Activated CD8-positive, alpha-beta memory T cell treated with anti-CD3 and anti-CD28 coated beads, Interleukin-2, amount 50 U/mL, for 1 hour (primary cell): ENCODE data around the gene NHERF1.

Experiments
- DNase-seq: peaks from one replicate; pipeline ENCODE4 v3.0.0-alpha.2; 2020; ENCODE audit errors: extremely low read depth

The NHERF1 gene

GRCh38 chr17:74732042-74732867 lies 16.2 kb upstream of the NHERF1 start:
- DNase-seq = no peak

DNA sequence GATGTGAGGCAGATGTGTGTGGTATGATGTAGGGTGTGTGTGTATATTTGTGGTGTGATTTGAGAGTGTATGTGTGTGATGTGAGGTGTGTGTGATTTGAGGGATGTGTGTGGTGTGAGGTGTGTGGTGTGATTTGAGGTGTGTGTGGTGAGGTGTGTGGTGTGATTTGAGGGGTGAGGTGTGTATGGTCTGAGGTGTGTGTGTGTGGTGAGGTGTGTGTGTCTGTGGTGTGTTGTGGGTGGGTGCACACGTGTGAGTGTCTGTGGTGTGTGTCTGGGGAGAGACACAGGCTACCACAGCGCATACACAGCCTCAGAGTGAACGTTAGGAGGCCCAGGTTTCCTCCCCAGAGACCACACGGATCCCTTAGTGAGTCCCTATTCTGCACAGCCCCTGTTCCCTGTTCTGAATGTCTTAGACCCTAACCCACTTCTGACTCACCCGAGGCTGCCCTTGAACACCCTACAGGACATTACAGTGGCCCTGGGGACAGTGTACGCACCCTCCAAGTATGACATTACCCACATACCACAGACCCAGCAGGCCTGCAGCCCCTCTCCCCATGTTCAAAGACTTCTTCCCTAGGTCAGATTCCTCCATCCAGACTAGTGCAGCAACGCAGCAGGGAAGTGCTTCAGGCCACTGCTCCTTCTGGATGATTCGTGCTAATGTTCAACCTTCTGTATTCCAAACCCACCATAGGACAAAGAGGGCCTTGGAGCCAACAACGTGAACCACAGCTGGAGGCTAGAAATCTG lies 14.9 kb upstream of the NHERF1 start:
- DNase-seq = no peak

DNA sequence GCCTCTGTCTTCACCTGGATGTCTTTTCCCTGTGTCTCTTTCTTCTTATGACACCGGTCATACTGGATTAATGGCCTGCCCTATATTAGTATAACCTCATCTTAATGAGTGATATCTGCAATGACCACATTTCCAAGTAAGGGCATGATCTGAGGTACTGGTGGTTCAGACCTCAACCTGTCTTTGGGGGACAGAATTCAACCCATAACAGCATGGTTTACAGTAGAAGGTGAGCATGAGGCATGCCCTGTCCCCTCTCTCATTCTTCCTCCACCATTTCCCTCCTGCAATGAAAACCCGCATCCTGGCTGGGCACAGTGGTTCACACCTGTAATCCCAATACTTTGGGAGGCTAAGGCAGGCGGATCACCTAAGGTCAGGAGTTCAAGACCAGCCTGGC lies 14.2 kb upstream of the NHERF1 start:
- DNase-seq = no peak

- DNase-seq = no peak
Measured at GRCh38 chr17:74736513-74737298, 11.7 kb upstream of the NHERF1 start, which contains the start of gene RAB37. Gene RAB37, plus strand, starts transcription at chr17:74737256. Its CDS starts 17 bp downstream, at chr17:74737273.

GRCh38 chr17:74737299-74738050 lies 11.0 kb upstream of the NHERF1 start:
- DNase-seq = no peak

DNA sequence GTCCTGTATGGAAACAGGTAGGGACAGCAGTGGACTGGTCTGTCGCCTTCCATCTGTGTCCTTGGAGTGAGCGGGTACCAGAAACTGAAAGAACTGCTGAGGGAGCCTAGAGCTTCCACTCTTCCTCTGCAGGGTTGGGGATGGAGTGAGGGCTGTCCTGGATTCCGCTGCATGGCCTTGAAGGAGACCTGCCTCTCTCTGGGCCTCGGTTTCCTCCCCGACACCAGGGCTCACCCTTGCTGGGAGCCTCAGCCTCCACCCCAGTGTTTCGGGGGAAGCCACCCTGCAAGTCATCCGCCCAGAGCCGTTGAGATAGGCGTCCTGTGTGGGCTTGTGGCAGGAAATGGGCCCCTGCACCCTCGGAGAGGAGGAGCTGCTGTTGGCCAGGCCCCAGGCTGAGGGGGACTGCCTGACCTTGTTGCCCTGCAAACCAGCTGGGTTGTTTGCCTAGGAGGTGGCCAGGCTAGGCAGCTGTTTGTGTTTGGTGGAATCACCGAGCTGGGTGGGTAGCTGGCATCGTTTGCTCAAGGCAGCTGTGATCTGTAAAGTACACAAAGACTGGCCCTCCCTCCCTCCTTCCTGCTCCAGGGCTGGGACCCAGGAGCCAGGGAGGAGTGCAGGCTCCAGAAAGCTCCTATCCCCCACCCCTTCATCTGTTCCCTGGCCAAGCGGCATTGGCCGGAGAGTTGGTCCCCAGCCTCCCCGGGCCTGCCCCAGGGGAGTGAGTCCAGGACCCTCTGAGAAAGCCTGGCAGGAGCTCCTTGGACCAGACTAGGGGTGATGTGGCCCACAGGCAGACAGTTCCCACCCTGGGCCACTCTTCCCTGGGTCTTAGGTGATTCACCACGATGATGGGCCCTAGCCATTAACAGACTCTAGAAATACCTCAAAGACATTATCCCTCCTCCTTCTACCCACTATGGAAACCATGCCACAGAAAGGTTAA lies 10.1 kb upstream of the NHERF1 start:
- no peak for DNase-seq

DNA sequence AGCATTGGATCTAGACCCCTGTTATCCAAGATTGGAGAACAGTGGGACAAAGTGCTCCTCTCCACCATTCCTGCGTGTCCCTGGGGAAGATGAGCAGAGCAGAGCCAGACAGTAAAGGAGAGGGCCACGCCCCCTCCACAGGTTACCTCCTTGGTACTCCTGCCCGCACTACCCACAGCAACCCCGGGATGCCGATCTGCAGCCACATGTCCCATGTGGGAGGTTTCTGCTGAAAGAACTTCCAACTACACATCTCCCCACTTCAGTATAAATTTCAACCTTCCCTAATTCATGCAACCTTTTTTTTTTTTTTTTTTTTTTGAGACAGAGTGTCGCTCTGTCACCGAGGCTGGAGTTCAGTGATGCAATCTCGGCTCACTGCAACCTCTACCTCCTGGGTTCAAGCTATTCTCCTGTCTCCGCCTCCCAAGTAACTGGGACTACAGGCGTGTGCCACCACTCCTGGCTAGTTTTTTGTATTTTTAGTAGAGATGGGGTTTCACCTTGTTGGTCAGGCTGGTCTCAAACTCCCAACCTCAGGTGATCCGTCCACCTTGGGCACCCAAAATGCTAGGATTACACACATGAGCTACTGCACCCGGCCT lies 9.1 kb upstream of the NHERF1 start:
- DNase-seq = no peak

GRCh38 chr17:74740173-74740572 lies 8.3 kb upstream of the NHERF1 start:
- no peak for DNase-seq

- no peak for DNase-seq
Measured at GRCh38 chr17:74740641-74741387, 7.6 kb upstream of the NHERF1 start.

DNA sequence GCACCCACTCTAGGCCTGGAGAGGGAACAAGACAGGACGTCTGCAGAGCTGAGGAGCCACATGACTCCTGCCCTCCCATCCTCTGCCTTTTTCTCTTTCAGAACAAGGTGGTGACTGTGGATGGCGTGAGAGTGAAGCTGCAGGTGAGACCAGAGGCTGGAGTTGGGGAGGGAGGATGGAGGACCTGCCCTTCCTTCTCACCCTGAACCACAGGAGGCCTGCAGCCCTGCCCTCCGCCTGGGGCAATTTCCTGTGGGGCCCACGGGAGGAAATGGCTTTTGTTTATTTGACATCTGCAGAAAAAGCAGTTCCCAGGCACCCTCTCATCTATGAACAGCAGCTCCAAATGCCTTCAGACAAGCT lies 6.3 kb upstream of the NHERF1 start:
- DNase-seq = no peak

DNA sequence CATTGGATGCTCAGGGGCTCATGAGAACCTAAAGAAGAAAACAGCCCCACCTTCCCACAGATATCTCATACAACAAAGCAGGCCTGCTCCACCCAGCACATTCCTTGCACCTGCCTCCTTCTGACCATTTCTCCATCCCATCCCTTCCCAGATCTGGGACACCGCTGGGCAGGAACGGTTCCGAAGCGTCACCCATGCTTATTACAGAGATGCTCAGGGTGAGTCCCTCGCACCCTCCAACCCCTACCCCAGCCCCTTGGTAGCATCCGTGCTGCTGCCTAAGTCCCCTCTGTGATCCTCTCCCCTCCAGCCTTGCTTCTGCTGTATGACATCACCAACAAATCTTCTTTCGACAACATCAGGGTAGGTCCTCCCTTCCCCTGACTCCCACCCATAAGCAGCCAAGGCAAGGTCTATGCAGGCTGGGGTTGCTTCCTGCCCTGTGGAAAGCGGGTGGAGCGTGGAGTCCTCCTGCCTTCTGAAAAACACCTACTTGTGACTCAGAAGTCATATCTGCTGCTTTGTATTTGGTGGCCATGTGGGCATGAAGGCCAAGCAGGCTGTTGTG lies 5.4 kb upstream of the NHERF1 start:
- DNase-seq = no peak

DNA sequence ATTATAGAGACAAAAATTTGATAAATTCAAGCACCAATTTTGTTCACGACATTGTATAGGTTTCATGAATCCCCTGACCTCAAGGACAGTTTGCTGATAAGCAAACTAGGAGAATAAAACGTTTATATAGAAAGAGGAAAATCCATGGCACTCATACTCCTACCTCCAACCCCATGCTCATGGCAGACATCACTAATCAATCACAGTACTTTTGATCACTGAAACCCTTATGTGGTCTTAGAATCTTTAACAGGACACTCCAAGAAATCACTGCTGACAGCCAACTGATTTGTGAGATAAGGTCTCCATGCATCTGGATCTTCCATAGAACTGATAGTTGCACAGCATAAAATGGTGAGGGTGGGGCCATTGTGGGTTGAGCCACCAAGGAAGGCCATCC lies 4.7 kb upstream of the NHERF1 start:
- no peak for DNase-seq

DNA sequence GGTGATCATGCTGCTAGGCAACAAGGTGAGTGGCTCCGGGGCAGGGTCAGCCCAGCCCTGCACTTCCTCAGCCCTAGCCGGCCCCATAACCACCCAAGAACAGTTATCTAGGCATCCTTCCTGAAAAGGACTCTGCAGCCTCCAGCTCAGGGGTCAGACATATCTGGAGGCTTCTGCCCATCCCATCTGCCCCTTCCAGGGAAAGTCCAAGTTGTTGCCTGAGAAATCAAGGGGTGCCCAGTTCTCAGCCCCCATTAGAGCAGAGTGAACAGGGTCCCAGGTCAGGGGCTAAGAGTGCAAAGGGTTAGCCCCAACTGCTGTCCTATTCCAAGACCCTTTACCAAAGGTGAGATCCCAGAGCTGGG lies 4.1 kb upstream of the NHERF1 start:
- no peak for DNase-seq

DNA sequence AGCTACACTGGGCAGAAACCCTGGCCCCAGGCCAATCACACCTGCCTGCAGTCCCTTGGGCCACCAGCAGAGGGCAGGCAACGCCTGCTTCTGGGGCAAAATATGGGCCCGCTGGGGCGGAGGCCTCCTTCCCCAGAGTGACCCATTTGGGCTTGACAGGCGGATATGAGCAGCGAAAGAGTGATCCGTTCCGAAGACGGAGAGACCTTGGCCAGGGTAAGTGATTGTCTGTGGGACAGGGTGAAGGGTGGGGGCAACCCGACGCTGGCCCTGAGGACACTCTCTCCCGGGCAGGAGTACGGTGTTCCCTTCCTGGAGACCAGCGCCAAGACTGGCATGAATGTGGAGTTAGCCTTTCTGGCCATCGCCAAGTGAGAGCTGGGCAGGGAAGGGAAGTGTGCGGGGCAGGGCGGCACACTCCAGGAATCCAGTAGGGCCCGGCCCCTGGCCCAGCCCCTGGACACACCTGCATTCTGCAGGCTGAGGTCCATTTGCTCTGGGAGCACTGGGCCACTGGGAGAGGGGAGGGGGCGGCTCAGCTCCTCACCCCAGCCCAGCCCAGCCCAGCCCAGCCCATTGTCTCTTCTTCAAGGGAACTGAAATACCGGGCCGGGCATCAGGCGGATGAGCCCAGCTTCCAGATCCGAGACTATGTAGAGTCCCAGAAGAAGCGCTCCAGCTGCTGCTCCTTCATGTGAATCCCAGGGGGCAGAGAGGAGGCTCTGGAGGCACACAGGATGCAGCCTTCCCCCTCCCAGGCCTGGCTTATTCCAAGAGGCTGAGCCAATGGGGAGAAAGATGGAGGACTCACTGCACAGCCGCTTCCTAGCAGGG lies 3.5 kb upstream of the NHERF1 start:
- DNase-seq = no peak

DNA sequence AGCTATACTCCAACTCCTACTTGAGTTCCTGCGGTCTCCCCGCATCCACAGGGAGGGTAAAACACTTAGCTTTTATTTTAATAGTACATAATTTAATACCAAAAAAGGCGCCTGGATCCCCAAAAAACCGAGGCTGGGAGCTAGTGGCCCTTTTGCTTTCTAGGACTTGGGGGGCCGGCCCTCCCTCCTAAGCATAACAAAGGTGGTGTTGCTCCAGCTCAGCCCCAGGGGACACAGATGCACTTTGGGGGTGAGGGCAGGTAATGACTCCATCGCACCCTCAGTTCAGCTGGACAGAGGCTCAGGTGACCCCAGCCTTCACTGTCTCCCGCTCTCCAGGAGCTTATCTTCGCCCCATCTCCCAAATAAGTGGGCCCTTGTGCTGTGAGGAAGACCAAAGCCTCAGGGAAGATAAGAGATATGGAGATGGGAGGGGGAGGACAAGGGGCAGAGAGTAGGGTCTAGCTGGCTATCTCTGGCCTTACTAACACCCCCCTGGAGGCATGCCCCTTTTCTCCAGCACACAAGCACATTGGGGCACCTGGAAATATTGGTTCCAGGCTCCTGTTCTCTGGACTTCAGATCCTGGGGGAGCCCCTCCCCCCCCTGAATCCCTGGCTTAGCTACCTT lies 2.8 kb upstream of the NHERF1 start:
- no peak for DNase-seq

GRCh38 chr17:74746376-74746775 lies 2.1 kb upstream of the NHERF1 start:
- no peak for DNase-seq

GRCh38 chr17:74746922-74747321 lies 1.5 kb upstream of the NHERF1 start:
- no peak for DNase-seq

DNA sequence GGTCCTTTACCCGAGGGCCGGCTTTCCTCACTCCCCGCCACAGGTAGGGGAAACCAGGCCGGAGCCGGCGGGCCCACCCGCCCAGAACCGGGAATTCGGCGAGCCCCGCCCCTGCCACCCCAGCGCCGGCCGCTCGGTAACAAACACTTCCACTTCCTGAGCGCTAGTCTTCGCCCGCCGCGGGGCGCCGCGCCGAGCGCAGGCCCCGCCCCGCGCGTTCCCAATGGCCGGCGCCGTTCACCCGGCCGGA lies 224 bp upstream of the NHERF1 start:
- DNase-seq = no peak
